ENCODE results near the gene CELA2B.

GRCh38 chr1:15504436-15504835, 28.5 kb downstream of the CELA2B start:
- TF ChIP-seq CTCF (IDR thresholded peaks at IDR 0.05; ENCODE audit: low read depth, low read length) (no peak), EZH2phosphoT487 (IDR thresholded peaks at IDR 0.05; ENCODE audit: low read depth) (no peak)
